K562 (cell line): Measurements from ENCODE around the gene SPATC1L. TPM values are rescaled to one million over a fixed set of nuclear protein-coding genes. Genes with fewer than 3 reads are reported as not detected.
A peak's percentile ranks its signal among the peaks of the same experiment; 100 is the strongest.

ENCODE experiments used
- ATAC-seq: fragments of 200-7000 bp; cut with Tn5 transposase; 3 replicates; pipeline ENCODE4 v1.9.1; 2020; ENCODE audit warnings: moderate library complexity
- BruUV-seq: library from RNA; stranded (reverse); fragments of 400-500 nt; replicated peaks from 2 replicates; lab custom pipeline; 2021; lab: Mats Ljungman, UMichigan
- CTCF ChIA-PET: fragments of 300-600 bp; formaldehyde crosslinking; extraction: SDS; loops from one replicate; lab custom pipeline; 2021; ENCODE audit warnings: low intra/inter-chr PET ratio; lab: Yijun Ruan, JAX
- POLR2A ChIA-PET: fragments of 300-600, 350-650 bp; sonication (Branson Sonifier 250); formaldehyde crosslinking; extraction: SDS; loops from one replicate; lab custom pipeline; 2021; ENCODE audit warnings: antibody characterized with exemption, inconsistent platforms; lab: Yijun Ruan, JAX
- DNase-seq, 4 experiments: peaks; one replicate each; pipeline versions ENCODE4 v3.0.0 to v3.0.0-alpha.2; 2011 to 2018; ENCODE audit warnings: low spot score in 3 of 4, mixed read lengths in 3 of 4; ENCODE audit errors: extremely low read depth in 1 of 4
- FAIRE-seq: peaks from 2 replicates; lab custom pipeline; 2011; peaks lifted over from hg19 to GRCh38; lab: Jason Lieb, UNC
- H2AFZ ChIP-seq: 2 replicates; pipeline ENCODE4 v1.6.0; 2011; ENCODE audit warnings: low read depth, low read length, control low read depth, inconsistent platforms
- H3K27ac ChIP-seq: fragments of 200-600 bp; 3 replicates; pipeline ENCODE4 v1.8.0; 2011; ENCODE audit warnings: low read depth, mild to moderate bottlenecking, control low read depth, inconsistent platforms, low read length, moderate library complexity, mixed read lengths; ENCODE audit errors: extremely low read depth
- H3K27me3 ChIP-seq, 2 experiments: fragments of 300-600 bp in 1 of 2; 2 replicates in 1 of 2; 3 replicates in 1 of 2; pipeline versions ENCODE4 v1.6.0 to v1.8.0; 2011; ENCODE audit warnings: inconsistent platforms in 2 of 2, low read length in 2 of 2, mild to moderate bottlenecking in 1 of 2, mixed read lengths in 1 of 2, moderate library complexity in 1 of 2; ENCODE audit not compliant: control insufficient read depth in 2 of 2, insufficient read depth in 2 of 2
- H3K36me3 ChIP-seq: fragments of 300-600 bp; 3 replicates; pipeline ENCODE4 v1.8.0; 2011; ENCODE audit warnings: mild to moderate bottlenecking, low read length, inconsistent platforms; ENCODE audit not compliant: control insufficient read depth, insufficient read depth
- H3K4me1 ChIP-seq, 2 experiments: fragments of 200-600 bp in 1 of 2; replicated peaks in 1 of 2; 2 replicates in 1 of 2; 3 replicates in 1 of 2; pipeline versions ENCODE4 v1.5.1 to v1.8.0; 2011; ENCODE audit warnings: inconsistent platforms in 2 of 2, low read length in 2 of 2, mild to moderate bottlenecking in 1 of 2, mixed read lengths in 1 of 2, moderate library complexity in 1 of 2; ENCODE audit not compliant: control insufficient read depth in 2 of 2, insufficient read depth in 2 of 2
- H3K4me2 ChIP-seq: 2 replicates; pipeline ENCODE4 v1.6.1; 2011; ENCODE audit warnings: low read length, control low read depth, inconsistent platforms, mixed read lengths; ENCODE audit not compliant: insufficient read depth
- H3K4me3 ChIP-seq: fragments of 200-600 bp; sonication (generic), shearing (Covaris generic); 2 replicates; pipeline ENCODE4 v1.5.1; 2016; ENCODE audit warnings: control low read depth, inconsistent platforms
- H3K79me2 ChIP-seq: fragments of 200-600 bp; 3 replicates; pipeline ENCODE4 v1.8.0; 2011; ENCODE audit warnings: low read length, inconsistent platforms; ENCODE audit not compliant: control insufficient read depth, insufficient read depth
- H3K9ac ChIP-seq, 2 experiments: 2 replicates each; pipeline versions ENCODE4 v1.6.0 to v1.6.1; 2011; ENCODE audit warnings: low read depth in 2 of 2, low read length in 2 of 2, control low read depth in 1 of 2, inconsistent platforms in 1 of 2, mild to moderate bottlenecking in 1 of 2, mixed read lengths in 1 of 2; ENCODE audit not compliant: insufficient read depth in 1 of 2
- H3K9me1 ChIP-seq: one replicate; pipeline ENCODE4 v1.6.0; 2011; ENCODE audit warnings: inconsistent platforms, mild to moderate bottlenecking, low read length, moderate library complexity; ENCODE audit not compliant: control insufficient read depth, insufficient read depth
- H3K9me3 ChIP-seq: replicated peaks from 2 replicates; pipeline ENCODE4 v1.5.1; 2011; ENCODE audit warnings: low read depth, low read length, inconsistent platforms; ENCODE audit not compliant: control insufficient read depth, insufficient read depth
- H4K20me1 ChIP-seq: replicated peaks from 2 replicates; pipeline ENCODE4 v1.6.1; 2011; ENCODE audit warnings: low read length, inconsistent platforms, mixed read lengths; ENCODE audit not compliant: control insufficient read depth, insufficient read depth
- E2F8 ChIP-seq: fragments of 450-650 bp; IDR thresholded peaks from 2 replicates; pipeline ENCODE4 v1.7.1; 2018; ENCODE audit warnings: mild to moderate bottlenecking, low read depth; ENCODE audit not compliant: partially characterized antibody
- MIER1 ChIP-seq: fragments of 450-650 bp; IDR thresholded peaks from 2 replicates; pipeline ENCODE4 v1.6.1; 2016; ENCODE audit warnings: antibody characterized with exemption, mild to moderate bottlenecking, low read depth
- MLLT1 ChIP-seq, 2 experiments: fragments of 450-650 bp; IDR thresholded peaks; 2 replicates each; pipeline ENCODE4 v1.6.1; 2016
- NEUROD1 ChIP-seq: fragments of 150-350 bp; IDR thresholded peaks from 2 replicates; pipeline ENCODE4 v1.6.1; 2014; ENCODE audit warnings: borderline replicate concordance, low read length, low read depth; ENCODE audit not compliant: partially characterized antibody
- PHB2 ChIP-seq: fragments of 450-650 bp; IDR thresholded peaks from 2 replicates; pipeline ENCODE4 v1.6.1; 2017; ENCODE audit warnings: low read depth
- ZNF23 ChIP-seq: fragments of 250-450 bp; sonication (Bioruptor Pico); IDR thresholded peaks from 2 replicates; pipeline ENCODE4 v1.4.0; 2020; ENCODE audit warnings: mild to moderate bottlenecking
- ZNF408 ChIP-seq: fragments of 250-450 bp; sonication (Bioruptor Pico); IDR thresholded peaks from 2 replicates; pipeline ENCODE4 v1.4.0; 2020; ENCODE audit warnings: low read depth, mild to moderate bottlenecking, moderate library complexity
- WGBS: fragments of 100-300 bp; shearing (Covaris generic); methylation state at CpG from one replicate; pipeline ENCODE4 v1.1.6; 2016; ENCODE audit warnings: low coverage, mixed read lengths; ENCODE audit not compliant: insufficient coverage; ENCODE audit errors: missing lambda C conversion rate; 5-methylcytosine and 5-hydroxymethylcytosine counted together
- in situ Hi-C: fragments of 300-500 bp; cut with MboI; formaldehyde crosslinking; loops from 4 replicates; pipeline ENCODE4 v1.15.0; 2018; ENCODE audit warnings: inconsistent platforms, mixed read lengths
- intact Hi-C: fragments of 100-400 bp; cut with micrococcal nuclease; formaldehyde crosslinking; loops from 2 replicates; pipeline ENCODE4 v1.14.2; 2022
- polyA plus RNA-seq, 8 experiments: library from polyadenylated mRNA; depleted of rRNA in 4 of 8; stranded (reverse) in 5 of 8; unstranded in 3 of 8; fragments of >200 nt; fragmentation: Nextera tagmentation in 2 of 8; fragmentation: Illumina TruSeq in 1 of 8; extraction: Ambion mirVana in 2 of 8; extraction: Trizol in 1 of 8; gene quantifications; 2 replicates each; pipeline versions ENCODE4 v1.2.1 to v1.2.3, GENCODE V29; 2011 to 2014; ENCODE audit warnings: inconsistent platforms in 1 of 8, missing spikeins in 1 of 8
- total RNA-seq, 7 experiments: library from RNA; depleted of rRNA in 6 of 7; stranded (reverse); fragments of >200 nt in 6 of 7; fragmentation: Illumina TruSeq in 2 of 7; extraction: Trizol in 2 of 7; gene quantifications; 2 replicates each; pipeline versions ENCODE4 v1.2.1 to v1.2.3, GENCODE V29; 2011 to 2021; ENCODE audit warnings: low replicate concordance in 1 of 7

SPATC1L gene
- total and polyA plus RNA-seq, 9 of the 15 experiments (the other 6 are each of a cell fraction or from before 2014, with no cell fraction given): 0.14 to 121 (median 34.0) TPM; not detected in 1

- ChIA-PET CTCF (no interaction called here), POLR2A (interaction anchor here (1.0 to 1.1 kb wide), 2 partner anchors 16 to 78 kb away, joined by 4 read pairs; no protein-coding TSS in a partner anchor)
- 0 out of 3 replicates have a peak, but pooled peaks cover 7% of the 10 kb centered on the region for H3K79me2 ChIP-seq
- no peak for TF ChIP-seq NEUROD1
- TF ChIP-seq ZNF23 (CRISPR knock-in tag): no peak
- no peak for TF ChIP-seq ZNF408
- TF ChIP-seq MLLT1 (IDR thresholded peaks at IDR 0.05): no peak
- TF ChIP-seq E2F8: no peak
- no peak for TF ChIP-seq MIER1
- TF ChIP-seq PHB2: no peak
- BruUV-seq: no TSS peak
- no peak overlapping the region for H2AFZ ChIP-seq
- intact Hi-C loops: no loop called here
- 88% methylated on average over 15 of the region's 15 CpGs for WGBS
- H3K9me1 ChIP-seq: no peaks in the 10 kb centered on the region
- peaks cover 10 to 56% of the 10 kb centered on the region in 2 experiments for H3K4me1 ChIP-seq
- FAIRE-seq: no peak
- H3K4me2 ChIP-seq: no peak overlapping the region
- DNase-seq: no peak
- H3K27ac ChIP-seq: no peak overlapping the region
- H3K27me3 ChIP-seq: no peaks in the 10 kb centered on the region
- no peak for ATAC-seq
- no peak overlapping the region for H3K4me3 ChIP-seq
- peaks cover 10% of the 10 kb centered on the region; the same call in 1 of the 2 replicates for H3K9me3 ChIP-seq
- H3K9ac ChIP-seq: 0 out of 4 replicates have a peak overlapping the region, but pooled peaks of 1 of the 2 experiments have one; percentile 28
- in situ Hi-C loops: no loop called here
- H4K20me1 ChIP-seq: no peaks in the 10 kb centered on the region
- H3K36me3 ChIP-seq: peaks cover 51% of the 10 kb centered on the region; the same call in 2 of the 3 replicates
Observed at GRCh38 chr21:46157987-46158451, 26.2 kb downstream of the SPATC1L start.
